ENCODE measurements around the gene ANAPC4. TPM values are rescaled to one million over a fixed set of nuclear protein-coding genes. Genes with fewer than 3 reads are reported as not detected.
"Not testable (repeated sequence)": the region's sequence is repeated elsewhere in the genome, so short reads cannot be mapped to it uniquely, and the experiment has no call there.

Gene ANAPC4
- total and polyA plus RNA-seq, 2 experiments from 2014 or later = 18.6 to 23.1 TPM

DNA sequence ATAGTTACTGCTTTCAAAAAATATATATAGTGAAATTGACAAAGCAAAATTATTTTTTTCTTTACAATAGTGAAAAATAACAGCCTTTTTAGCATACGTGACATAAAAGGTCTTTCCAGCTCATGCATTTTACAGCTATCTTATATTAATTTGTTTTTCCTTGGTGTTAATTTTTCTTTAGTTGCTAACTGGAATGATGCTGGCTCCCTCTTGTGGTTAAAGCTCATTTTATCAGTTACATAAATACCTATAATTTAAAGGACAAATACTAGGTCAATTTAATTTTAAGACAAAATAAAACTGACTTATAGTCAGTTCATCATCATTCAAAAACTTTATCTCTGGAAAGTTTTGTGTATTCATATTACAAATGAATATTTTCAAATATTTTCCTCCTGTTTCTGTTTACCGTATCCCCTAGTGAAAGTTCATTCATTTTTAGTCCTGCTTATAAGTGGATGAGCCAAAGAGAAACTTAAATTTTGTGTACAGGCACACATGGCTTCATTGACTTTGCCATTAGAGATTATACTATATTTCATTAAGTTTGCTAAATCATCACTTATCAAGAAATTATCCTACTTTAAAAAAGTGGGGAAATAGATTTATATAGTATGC is 9.9 kb upstream of the ANAPC4 start:
- no peaks in the 10 kb centered on the region for H3K79me2 ChIP-seq
- H3K9me3 ChIP-seq (ENCODE audit: low read depth) = no peaks in the 10 kb centered on the region
- no peaks in the 10 kb centered on the region for H3K36me3 ChIP-seq (replicated peaks; ENCODE audit: insufficient read depth, low read depth)
- H3K4me2 ChIP-seq = no peak overlapping the region
- H4K20me1 ChIP-seq (ENCODE audit: insufficient read depth, poor library complexity, severe bottlenecking) = no peaks in the 10 kb centered on the region
- no peak overlapping the region for H3K4me3 ChIP-seq
- peak; percentile 56 for DNase-seq (ENCODE audit: low spot score)
- H3K27ac ChIP-seq = no peak overlapping the region
- 86% methylated on average over 2 of the region's 2 CpGs for WGBS (ENCODE audit: low lambda C conversion rate, missing lambda C conversion rate)
- no peak for TF ChIP-seq EZH2 (IDR thresholded peaks at IDR 0.05; ENCODE audit: borderline replicate concordance)
- TF ChIP-seq, protein P1, sequence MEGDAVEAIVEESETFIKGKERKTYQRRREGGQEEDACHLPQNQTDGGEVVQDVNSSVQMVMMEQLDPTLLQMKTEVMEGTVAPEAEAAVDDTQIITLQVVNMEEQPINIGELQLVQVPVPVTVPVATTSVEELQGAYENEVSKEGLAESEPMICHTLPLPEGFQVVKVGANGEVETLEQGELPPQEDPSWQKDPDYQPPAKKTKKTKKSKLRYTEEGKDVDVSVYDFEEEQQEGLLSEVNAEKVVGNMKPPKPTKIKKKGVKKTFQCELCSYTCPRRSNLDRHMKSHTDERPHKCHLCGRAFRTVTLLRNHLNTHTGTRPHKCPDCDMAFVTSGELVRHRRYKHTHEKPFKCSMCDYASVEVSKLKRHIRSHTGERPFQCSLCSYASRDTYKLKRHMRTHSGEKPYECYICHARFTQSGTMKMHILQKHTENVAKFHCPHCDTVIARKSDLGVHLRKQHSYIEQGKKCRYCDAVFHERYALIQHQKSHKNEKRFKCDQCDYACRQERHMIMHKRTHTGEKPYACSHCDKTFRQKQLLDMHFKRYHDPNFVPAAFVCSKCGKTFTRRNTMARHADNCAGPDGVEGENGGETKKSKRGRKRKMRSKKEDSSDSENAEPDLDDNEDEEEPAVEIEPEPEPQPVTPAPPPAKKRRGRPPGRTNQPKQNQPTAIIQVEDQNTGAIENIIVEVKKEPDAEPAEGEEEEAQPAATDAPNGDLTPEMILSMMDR (IDR thresholded peaks at IDR 0.05; ENCODE audit: poor library complexity) = peak; percentile 78
- H3K27me3 ChIP-seq = no peaks in the 10 kb centered on the region
- peaks cover 10% of the 10 kb centered on the region for H3K4me1 ChIP-seq (ENCODE audit: insufficient read depth)
- H2AFZ ChIP-seq = no peak overlapping the region
- no peaks in the 10 kb centered on the region for H3K9me2 ChIP-seq (replicated peaks; ENCODE audit: insufficient read depth)

DNA sequence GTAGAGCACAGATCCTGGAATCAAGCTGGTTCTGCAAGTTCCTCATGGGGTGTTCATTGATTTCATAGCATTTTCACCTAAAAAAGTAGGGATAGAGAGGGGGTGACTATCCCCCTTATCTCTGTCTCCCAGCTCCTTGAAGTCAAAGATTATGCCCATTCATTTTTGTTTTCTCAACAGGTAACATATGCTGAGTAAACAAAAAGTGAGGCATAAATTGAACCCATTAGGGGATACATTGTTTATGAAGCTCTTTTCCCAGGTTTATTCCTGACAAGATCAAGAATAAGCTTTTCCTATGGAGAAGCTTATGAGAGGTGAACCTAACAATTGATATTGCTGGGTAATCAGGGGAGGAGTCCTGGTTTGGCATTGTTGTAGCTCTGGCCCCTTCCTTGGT is 9.2 kb upstream of the ANAPC4 start:
- H3K4me2 ChIP-seq = peak overlapping the region; percentile 55
- no peak for DNase-seq (ENCODE audit: low spot score)
- peak overlapping the region; percentile 3 for H3K27ac ChIP-seq
- no peaks in the 10 kb centered on the region for H3K9me2 ChIP-seq (replicated peaks; ENCODE audit: insufficient read depth)
- H3K9me3 ChIP-seq (ENCODE audit: low read depth) = no peaks in the 10 kb centered on the region
- H3K79me2 ChIP-seq = no peaks in the 10 kb centered on the region
- H3K4me3 ChIP-seq = no peak overlapping the region
- H3K36me3 ChIP-seq (replicated peaks; ENCODE audit: insufficient read depth, low read depth) = no peaks in the 10 kb centered on the region
- TF ChIP-seq, protein P1 (IDR thresholded peaks at IDR 0.05; ENCODE audit: poor library complexity) = no peak
- TF ChIP-seq EZH2 (IDR thresholded peaks at IDR 0.05; ENCODE audit: borderline replicate concordance) (no peak), EZH2phosphoT487 (IDR thresholded peaks at IDR 0.05; ENCODE audit: low read depth, severe bottlenecking, unreplicated experiment) (no peak)
- H2AFZ ChIP-seq = no peak overlapping the region
- peaks cover 10% of the 10 kb centered on the region for H3K4me1 ChIP-seq (ENCODE audit: insufficient read depth)
- no peaks in the 10 kb centered on the region for H4K20me1 ChIP-seq (ENCODE audit: insufficient read depth, poor library complexity, severe bottlenecking)
- no peaks in the 10 kb centered on the region for H3K27me3 ChIP-seq

DNA sequence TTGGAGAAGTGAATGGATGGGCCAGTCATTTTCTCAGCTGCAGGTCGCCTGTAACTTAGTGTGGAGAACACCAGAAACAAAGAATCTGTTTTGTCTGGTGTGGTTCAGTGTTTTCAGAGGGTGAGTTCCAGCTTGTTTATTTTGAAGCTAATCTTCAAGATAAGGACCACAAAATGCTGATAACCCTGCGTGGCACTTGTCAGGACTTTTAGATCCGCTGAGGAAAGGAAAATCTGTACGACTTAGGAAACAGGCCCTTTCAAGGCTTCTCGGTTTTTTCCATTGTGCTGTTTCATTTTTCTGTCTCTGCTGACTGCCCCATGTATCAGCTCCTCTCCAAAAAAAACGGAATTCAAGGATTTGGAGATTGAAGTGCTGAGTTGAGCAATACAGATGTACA is 8.7 kb upstream of the ANAPC4 start:
- 21% methylated on average over 6 of the region's 6 CpGs for WGBS (ENCODE audit: low lambda C conversion rate, missing lambda C conversion rate)
- H3K27ac ChIP-seq = peak overlapping the region; percentile 3
- H3K4me1 ChIP-seq (ENCODE audit: insufficient read depth) = peaks cover 10% of the 10 kb centered on the region
- H3K36me3 ChIP-seq (replicated peaks; ENCODE audit: insufficient read depth, low read depth) = no peaks in the 10 kb centered on the region
- H3K79me2 ChIP-seq = no peaks in the 10 kb centered on the region
- TF ChIP-seq, protein P1 (IDR thresholded peaks at IDR 0.05; ENCODE audit: poor library complexity) = no peak
- TF ChIP-seq EZH2 (IDR thresholded peaks at IDR 0.05; ENCODE audit: borderline replicate concordance) (no peak), EZH2phosphoT487 (IDR thresholded peaks at IDR 0.05; ENCODE audit: low read depth, severe bottlenecking, unreplicated experiment) (no peak)
- H3K27me3 ChIP-seq = no peaks in the 10 kb centered on the region
- H3K4me2 ChIP-seq = peak overlapping the region; percentile 55
- DNase-seq (ENCODE audit: low spot score) = no peak
- no peak overlapping the region for H2AFZ ChIP-seq
- no peaks in the 10 kb centered on the region for H3K9me2 ChIP-seq (replicated peaks; ENCODE audit: insufficient read depth)
- H3K9me3 ChIP-seq (ENCODE audit: low read depth) = no peaks in the 10 kb centered on the region
- no peaks in the 10 kb centered on the region for H4K20me1 ChIP-seq (ENCODE audit: insufficient read depth, poor library complexity, severe bottlenecking)
- H3K4me3 ChIP-seq = no peak overlapping the region

DNA sequence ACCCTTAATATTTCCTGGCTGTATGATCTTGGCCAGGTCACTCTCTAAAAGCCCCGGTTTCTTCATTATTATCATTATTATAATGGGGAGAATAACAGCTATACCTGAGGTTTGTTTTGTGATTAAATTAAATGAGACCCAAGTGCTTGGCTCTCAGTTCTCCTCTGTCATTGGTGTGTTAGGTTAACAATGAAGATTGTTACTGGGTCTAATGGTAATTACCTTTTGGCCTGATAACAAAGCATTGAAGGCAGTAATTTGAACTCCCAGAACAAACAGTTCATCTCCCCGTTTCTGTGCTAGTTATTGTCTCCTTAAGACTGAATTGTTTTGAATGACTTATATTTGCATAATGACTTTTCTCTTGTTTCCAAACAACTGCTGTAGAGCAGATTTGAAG is 6.8 kb upstream of the ANAPC4 start:
- Histone ChIP-seq H4K20me1 (ENCODE audit: insufficient read depth, poor library complexity, severe bottlenecking) (no peaks in the 10 kb centered on the region), H3K9me2 (replicated peaks; ENCODE audit: insufficient read depth) (no peaks in the 10 kb centered on the region), H3K9me3 (ENCODE audit: low read depth) (no peaks in the 10 kb centered on the region), H2AFZ (no peak overlapping the region), H3K4me2 (no peak overlapping the region), H3K4me3 (no peak overlapping the region), H3K4me1 (ENCODE audit: insufficient read depth) (peaks cover 10% of the 10 kb centered on the region), H3K27ac (no peak overlapping the region), H3K36me3 (replicated peaks; ENCODE audit: insufficient read depth, low read depth) (no peaks in the 10 kb centered on the region), H3K27me3 (no peaks in the 10 kb centered on the region), H3K79me2 (no peaks in the 10 kb centered on the region)
- DNase-seq (ENCODE audit: low spot score) = no peak
- 34% methylated on average over 2 of the region's 2 CpGs for WGBS (ENCODE audit: low lambda C conversion rate, missing lambda C conversion rate)
- no peak for TF ChIP-seq EZH2 (IDR thresholded peaks at IDR 0.05; ENCODE audit: borderline replicate concordance)
- TF ChIP-seq, protein P1 (IDR thresholded peaks at IDR 0.05; ENCODE audit: poor library complexity) = no peak
- no peak for TF ChIP-seq EZH2phosphoT487 (IDR thresholded peaks at IDR 0.05; ENCODE audit: low read depth, severe bottlenecking, unreplicated experiment)

DNA sequence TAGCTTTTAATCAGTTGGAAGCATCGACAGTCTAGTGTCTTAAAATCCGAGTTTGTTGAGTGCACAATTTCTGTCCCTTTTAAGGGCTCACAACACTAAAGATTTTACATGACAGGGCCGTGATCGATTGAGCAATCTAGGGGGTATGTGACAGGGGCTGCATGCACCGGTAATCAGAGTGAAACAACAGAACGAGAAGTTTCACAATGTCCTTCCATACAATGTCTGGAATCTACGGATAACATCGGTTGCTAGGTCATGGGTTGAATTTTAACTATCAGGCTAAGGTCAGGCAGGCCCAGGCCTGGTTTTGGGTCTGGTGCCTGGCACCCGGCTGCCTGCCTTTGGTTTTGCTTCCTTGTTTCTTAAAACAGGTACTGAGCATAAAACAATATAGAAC is 4.5 kb upstream of the ANAPC4 start:
- H2AFZ ChIP-seq; H3K36me3 ChIP-seq (replicated peaks; ENCODE audit: insufficient read depth, low read depth); H3K4me3 ChIP-seq; DNase-seq (ENCODE audit: low spot score); H3K27me3 ChIP-seq; H3K4me2 ChIP-seq; H4K20me1 ChIP-seq (ENCODE audit: insufficient read depth, poor library complexity, severe bottlenecking); H3K9me3 ChIP-seq (ENCODE audit: low read depth); H3K27ac ChIP-seq; H3K9me2 ChIP-seq (replicated peaks; ENCODE audit: insufficient read depth); H3K79me2 ChIP-seq: not testable (repeated sequence)
- H3K4me1 ChIP-seq (ENCODE audit: insufficient read depth) = peaks cover 10% of the 10 kb centered on the region
- 65% methylated on average over 9 of the region's 9 CpGs for WGBS (ENCODE audit: low lambda C conversion rate, missing lambda C conversion rate)

All from hepatocyte (in vitro differentiated cells).